Measurements from ENCODE around the gene CHML.

The CHML gene

GRCh38 chr1:241645199-241645598, 5.0 kb upstream of the CHML start:
- Histone ChIP-seq H3K4me3 (ENCODE audit: low read depth in 1 of 2, low read length in 1 of 2) (no peak overlapping the region), H3K27ac (no peak overlapping the region), H3K4me1 (ENCODE audit: control insufficient read depth in 1 of 2, insufficient read depth in 1 of 2, low read depth in 1 of 2, low read length in 1 of 2) (peaks cover 4 to 7% of the 10 kb centered on the region in 2 experiments), H3K9me3 (no peaks in the 10 kb centered on the region), H3K27me3 (peaks cover 6% of the 10 kb centered on the region), H3K36me3 (no peaks in the 10 kb centered on the region)
- TF ChIP-seq, protein P1, sequence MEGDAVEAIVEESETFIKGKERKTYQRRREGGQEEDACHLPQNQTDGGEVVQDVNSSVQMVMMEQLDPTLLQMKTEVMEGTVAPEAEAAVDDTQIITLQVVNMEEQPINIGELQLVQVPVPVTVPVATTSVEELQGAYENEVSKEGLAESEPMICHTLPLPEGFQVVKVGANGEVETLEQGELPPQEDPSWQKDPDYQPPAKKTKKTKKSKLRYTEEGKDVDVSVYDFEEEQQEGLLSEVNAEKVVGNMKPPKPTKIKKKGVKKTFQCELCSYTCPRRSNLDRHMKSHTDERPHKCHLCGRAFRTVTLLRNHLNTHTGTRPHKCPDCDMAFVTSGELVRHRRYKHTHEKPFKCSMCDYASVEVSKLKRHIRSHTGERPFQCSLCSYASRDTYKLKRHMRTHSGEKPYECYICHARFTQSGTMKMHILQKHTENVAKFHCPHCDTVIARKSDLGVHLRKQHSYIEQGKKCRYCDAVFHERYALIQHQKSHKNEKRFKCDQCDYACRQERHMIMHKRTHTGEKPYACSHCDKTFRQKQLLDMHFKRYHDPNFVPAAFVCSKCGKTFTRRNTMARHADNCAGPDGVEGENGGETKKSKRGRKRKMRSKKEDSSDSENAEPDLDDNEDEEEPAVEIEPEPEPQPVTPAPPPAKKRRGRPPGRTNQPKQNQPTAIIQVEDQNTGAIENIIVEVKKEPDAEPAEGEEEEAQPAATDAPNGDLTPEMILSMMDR (IDR thresholded peaks at IDR 0.05), result no peak

GRCh38 chr1:241644259-241644658, 4.1 kb upstream of the CHML start:
- TF ChIP-seq, protein P1 (IDR thresholded peaks at IDR 0.05), result no peak
- Histone ChIP-seq H3K27me3 (peaks cover 6% of the 10 kb centered on the region), H3K4me1 (ENCODE audit: control insufficient read depth in 1 of 2, insufficient read depth in 1 of 2, low read depth in 1 of 2, low read length in 1 of 2) (peaks cover 7 to 10% of the 10 kb centered on the region in 2 experiments), H3K27ac (no peak overlapping the region), H3K9me3 (no peaks in the 10 kb centered on the region), H3K4me3 (ENCODE audit: low read depth in 1 of 2, low read length in 1 of 2) (no peak overlapping the region), H3K36me3 (no peaks in the 10 kb centered on the region)

DNA sequence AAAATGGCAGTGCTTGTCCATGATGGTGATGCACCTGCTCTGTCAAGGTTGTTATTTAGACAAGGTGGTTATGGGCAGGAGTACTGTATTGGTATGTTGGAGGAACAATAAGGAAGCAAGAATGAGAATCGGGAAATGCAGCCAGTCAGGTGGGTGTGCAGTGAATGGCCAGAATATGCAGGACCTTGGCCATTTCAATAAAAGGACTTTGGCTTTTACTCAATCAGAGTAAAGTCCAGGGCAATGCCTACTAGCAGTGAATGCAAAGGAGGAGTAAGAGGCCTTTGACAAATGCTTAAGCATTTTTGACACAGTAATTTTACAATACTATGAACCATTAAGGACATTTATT, 2.4 kb upstream of the CHML start:
- Histone ChIP-seq H3K27ac (no peak overlapping the region), H3K4me3 (ENCODE audit: low read depth in 1 of 2, low read length in 1 of 2) (no peak overlapping the region), H3K9me3 (no peaks in the 10 kb centered on the region), H3K36me3 (no peaks in the 10 kb centered on the region), H3K27me3 (no peaks in the 10 kb centered on the region), H3K4me1 (ENCODE audit: control insufficient read depth in 1 of 2, insufficient read depth in 1 of 2, low read depth in 1 of 2, low read length in 1 of 2) (peaks cover 18 to 20% of the 10 kb centered on the region in 2 experiments)
- TF ChIP-seq, protein P1 (IDR thresholded peaks at IDR 0.05), result no peak

- H3K27ac ChIP-seq, result no peak overlapping the region
- H3K36me3 ChIP-seq, result no peaks in the 10 kb centered on the region
- H3K4me3 ChIP-seq (ENCODE audit: low read depth in 1 of 2, low read length in 1 of 2), result no peak overlapping the region
- TF ChIP-seq, protein P1 (IDR thresholded peaks at IDR 0.05), result no peak
- peaks cover 21 to 23% of the 10 kb centered on the region in 2 experiments for H3K4me1 ChIP-seq (ENCODE audit: control insufficient read depth in 1 of 2, insufficient read depth in 1 of 2, low read depth in 1 of 2, low read length in 1 of 2)
- H3K9me3 ChIP-seq, result no peaks in the 10 kb centered on the region
- no peaks in the 10 kb centered on the region for H3K27me3 ChIP-seq
Observed at GRCh38 chr1:241641773-241642592, 1.8 kb upstream of the CHML start.

DNA sequence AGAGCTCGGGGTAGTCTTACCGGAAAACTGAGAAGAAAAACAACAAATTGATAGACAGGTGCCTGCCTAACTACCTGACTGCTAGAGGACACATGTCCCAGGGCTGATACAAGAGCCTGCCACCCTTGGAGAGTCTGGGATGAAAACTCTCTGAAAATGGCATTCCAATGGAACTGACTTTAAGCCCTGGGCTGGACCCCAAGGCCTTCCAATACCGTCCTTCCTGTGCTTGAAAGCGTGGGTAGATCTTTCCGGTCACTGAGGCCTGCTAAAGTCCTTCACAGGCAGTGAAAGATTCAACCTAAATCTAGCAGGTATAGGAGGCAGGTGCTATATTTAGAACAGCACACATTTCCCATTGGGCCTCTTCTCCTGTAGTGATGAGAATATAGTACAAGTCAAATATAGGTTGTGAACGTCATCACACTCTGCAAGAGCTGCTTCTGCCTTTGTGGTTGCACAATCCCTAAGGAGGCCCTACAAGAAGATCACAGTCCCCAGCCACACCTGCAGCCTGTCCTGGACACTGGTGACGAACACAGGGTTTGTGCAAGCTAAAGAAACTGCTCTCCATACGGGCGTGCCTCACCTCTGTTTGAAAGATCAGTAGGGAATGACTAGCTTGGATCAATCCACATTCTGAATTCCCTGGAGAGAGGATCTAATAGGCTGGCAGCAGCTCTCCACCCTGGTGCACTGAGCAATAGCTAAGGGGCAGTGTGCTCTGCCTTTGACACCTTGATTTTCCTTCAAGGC, 876 bp upstream of the CHML start:
- Histone ChIP-seq H3K4me3 (ENCODE audit: low read depth in 1 of 2, low read length in 1 of 2) (peak overlapping the region; percentile 74 to 87), H3K9me3 (no peaks in the 10 kb centered on the region), H3K27me3 (no peaks in the 10 kb centered on the region), H3K36me3 (no peaks in the 10 kb centered on the region), H3K27ac (peak overlapping the region; percentile 30), H3K4me1 (ENCODE audit: control insufficient read depth in 1 of 2, insufficient read depth in 1 of 2, low read depth in 1 of 2, low read length in 1 of 2) (peaks cover 21 to 23% of the 10 kb centered on the region in 2 experiments)
- TF ChIP-seq, protein P1 (IDR thresholded peaks at IDR 0.05), result no peak

Measured in neutrophil (primary cell).